ENCODE measurements around the gene MEF2C. TPM values are rescaled to one million over a fixed set of nuclear protein-coding genes. Genes with fewer than 3 reads are reported as not detected.
A peak's percentile ranks its signal among the peaks of the same experiment; 100 is the strongest.

MEF2C gene
- total RNA-seq, 1 experiment from 2014 or later = 5.2 TPM

DNA sequence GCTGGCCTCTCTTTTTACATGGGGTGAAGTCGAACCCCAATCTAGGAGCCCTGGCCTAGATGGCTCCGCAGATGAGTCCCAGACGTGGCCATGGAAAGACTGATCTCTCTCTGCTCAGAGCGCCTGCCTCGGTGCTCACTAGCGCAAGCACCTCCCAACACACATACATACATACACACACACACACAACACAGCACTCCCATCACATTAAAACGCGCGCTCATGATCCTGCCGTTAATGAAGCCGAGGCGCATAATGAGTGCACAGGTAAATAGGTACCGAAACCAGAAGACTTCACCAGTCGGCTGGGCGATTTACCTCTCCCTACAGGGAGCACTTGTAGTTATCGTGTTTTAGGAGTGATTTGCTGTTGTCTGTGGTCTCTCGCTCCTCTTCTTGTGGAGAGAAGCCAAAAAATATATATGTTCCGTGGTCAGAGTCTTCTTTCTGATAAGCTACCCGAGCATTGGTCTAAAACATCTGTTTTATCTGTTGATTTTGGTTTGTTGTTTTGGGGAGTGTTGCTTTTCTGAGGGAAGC lies 207.7 kb downstream of the MEF2C start:
- DNase-seq (ENCODE audit: low read depth) = no peak

DNA sequence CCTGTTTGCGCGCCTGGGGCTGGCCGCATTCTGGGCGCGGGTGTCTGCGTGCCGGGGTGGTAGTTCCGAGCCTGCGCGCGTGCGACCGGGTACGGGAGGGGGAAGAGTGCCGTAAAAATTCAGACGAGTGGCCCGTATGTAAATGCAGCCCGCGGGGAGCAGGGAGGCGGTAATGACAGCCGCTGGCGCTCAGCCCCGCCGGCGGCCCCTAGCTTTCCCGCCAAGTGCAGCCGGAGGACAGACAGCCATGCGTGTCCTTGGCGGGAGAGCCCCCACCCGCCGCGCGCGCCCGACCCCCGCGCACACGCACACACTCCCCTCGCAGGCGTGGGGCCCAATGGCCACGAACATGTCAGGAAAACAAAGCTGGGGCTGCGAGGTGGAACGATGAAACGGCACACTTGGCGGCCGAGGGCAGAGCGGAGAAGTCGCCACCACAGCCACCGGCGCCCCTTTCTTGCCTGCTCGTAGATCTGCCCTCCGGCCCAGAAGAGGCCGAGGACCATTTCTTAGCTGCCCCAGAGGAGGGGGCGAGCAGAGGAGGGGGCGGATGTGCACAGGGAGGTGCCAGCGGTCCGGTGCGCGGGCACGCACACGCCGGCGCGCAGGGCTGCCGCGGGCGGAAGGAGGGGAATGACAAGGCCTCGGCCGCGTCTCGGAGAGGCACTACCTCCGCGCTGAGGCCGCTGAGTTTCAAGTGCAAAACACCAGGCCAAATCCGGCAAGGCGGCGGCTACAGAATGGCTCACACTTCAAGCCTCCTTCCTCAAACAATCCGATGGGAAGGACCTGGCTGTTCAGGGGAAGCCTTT lies 208.4 kb downstream of the MEF2C start:
- DNase-seq (ENCODE audit: low read depth) = peak; percentile 90

DNA sequence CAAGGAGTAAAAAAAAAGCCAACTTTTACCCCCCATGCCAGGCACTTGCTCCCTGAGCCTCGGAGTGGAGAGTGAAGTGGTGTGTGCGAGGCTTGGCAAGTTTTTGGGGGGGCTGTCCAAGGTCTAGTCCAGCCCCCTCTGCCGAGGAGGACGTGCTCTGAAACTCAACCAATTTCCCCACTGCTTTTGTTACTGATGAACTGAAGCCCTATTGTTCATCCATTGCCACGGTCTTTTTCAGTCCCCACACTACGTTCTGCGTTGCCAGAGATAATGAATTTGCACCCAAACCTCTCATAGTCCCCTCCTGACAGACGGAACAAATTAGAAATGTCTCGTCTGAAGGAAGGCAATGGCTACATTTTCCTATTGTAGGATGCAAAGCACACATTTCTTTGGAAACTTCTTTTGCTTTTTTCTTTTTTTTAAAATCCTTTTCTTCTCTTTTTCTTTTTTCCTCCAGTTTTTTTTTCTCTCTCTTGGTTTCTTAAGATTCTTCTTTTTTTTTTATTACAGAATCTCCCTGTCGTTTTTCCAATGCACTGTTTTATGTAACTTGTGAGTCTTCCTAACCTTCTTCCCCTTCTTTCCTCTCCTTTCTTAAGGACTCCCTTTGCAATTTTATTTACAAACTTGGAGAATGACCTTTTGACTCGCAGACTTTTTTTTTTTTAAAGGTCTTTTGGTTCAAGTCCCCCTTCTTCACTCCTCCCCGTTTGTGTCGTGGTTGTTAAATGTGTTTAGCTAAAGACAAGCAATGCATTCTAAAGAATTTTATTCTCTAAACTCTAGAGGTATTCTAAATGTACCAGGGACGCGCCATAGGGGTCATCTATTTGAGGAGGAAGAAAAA lies 209.5 kb downstream of the MEF2C start:
- DNase-seq (ENCODE audit: low read depth) = peak; percentile 57

DNA sequence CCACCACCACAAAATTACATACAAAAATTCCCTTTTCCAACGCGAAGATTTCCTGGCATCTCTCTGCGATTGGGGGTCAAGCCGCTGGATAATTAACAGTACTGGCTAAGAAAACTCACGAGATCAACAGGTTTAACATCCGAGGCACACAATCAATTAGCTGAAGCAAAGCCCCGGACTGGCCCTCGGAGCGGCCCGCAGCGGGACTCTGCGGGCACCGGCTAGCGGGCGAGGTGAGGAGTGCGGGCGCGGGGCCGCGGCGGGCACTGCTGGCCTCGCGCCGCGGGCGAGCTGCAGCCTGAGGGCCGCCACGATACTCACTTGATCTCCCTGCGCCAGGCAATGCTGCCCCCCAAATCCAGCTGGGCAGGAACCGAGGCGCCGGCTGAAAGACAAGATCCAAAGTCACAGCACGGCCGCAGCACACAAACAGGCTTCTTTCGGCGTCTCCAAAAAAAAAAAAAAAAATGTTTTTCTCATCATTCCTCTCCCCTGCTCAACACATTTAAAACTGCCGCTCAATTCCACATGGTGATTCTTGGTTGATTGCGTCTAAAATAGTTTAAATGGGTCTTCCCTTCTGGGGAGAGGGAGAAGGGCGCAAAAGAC lies 210.2 kb downstream of the MEF2C start:
- DNase-seq (ENCODE audit: low read depth) = peak; percentile 51

DNA sequence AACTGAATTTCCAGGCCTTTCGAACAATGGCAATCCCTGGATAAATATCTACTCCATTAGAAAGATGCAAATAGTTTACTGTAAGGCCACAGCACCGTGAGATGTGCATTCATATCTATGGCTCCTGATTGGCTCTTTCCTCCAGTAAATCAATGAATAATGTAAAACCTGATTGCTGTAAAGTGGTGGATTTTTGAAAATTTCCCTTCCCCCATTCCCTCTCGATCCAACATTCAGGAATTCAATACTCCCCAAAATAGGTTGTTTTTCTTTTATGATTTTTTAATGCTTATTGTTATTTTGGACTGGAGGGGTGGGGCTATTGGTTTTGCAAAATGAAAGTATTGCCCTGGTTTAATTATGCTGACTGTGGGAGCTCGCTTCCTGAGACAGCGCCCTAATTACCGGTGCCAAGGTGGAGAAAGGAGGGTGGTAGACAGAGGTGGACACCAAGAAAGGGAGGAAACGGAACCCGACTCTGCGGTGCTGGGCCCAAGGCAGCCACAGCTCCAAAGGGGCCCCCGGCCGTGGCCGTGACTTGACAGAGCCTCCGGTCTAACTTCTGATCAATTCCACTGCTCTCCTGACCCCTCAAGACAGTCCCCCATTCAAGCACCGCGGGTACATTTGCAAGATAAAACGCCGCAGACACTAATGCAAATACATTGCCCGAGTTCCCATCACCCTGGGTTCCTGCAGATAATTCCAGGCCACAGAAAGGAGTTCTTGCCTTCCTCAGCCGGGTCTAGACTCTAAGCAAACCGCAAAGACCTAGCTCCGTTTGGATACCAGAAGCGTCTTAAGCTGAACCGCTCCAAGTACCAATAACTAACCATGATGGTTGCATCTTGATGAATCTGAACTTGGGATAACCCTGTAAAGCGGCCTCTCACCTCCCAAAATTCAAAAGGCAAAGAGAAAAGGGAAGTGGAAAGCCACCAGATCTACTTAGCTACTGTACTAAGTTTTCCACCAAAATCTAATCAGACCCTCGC lies 211.2 kb downstream of the MEF2C start:
- DNase-seq (ENCODE audit: low read depth) = no peak

DNA sequence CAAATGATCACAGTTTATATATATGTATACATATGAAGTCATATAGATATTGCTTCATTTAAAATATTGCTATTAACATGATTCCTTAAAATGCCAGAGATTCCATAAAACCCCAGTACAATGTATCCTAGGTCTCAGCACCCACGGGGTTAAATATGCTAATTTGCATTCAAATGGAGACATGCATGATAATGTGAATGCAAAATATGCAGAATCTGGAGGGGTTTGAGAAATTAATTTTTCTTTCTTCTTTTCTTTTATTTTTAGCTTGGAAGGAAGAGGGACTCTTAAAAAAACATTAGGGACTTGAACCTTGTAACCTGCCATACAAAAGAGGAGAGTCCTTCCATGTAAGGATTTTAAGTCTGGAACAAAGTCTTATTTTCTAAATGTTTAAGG lies 211.9 kb downstream of the MEF2C start:
- DNase-seq (ENCODE audit: low read depth) = no peak

DNA sequence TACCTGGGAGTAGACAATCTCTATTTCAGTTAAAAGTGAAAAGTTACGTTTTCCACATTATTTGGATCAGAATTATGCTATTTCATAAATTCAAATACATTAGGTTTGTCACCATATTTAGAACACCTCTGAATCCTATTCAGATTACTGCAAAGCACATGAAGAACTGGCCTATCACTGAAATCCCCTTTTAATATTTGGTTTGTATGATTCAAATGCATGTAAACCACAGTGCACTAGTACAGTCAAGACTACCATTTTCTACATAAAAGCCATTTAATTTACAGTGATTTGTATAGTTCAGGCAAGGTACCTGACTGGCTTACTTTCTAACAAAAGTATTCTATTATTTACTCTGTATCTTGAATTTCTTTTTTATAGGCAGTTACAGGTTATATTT lies 212.5 kb downstream of the MEF2C start:
- no peak for DNase-seq (ENCODE audit: low read depth)

DNA sequence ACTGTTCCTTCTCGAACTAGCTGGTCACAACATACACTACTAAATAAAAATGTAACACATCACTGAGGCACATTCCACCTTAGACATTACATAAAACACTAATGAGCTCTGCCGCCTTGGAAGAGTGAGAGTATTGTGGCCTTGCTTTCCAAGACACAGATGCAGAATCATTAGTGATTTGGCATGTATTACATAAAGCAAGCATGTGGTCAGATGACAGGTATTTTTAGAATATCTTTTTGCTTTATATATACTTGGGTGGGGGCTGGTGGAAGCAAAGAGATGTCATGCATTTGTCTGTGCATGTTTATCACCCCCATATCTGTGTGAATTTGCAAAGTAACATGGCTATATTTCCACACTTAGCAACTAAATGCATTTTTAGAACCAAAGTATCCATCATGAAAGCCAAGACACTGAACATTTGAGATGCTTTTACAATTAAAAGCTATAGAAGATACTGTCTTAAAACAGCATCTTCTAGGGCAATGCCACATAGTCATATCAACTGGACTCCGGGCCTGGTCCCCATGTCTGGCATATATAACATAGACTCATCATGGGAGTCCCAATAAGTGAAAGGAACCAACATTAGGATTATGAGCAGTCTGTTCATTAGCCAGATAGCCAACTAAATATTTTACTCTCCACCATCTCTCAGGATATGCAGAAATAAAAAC lies 213.5 kb downstream of the MEF2C start:
- no peak for DNase-seq (ENCODE audit: low read depth)

DNA sequence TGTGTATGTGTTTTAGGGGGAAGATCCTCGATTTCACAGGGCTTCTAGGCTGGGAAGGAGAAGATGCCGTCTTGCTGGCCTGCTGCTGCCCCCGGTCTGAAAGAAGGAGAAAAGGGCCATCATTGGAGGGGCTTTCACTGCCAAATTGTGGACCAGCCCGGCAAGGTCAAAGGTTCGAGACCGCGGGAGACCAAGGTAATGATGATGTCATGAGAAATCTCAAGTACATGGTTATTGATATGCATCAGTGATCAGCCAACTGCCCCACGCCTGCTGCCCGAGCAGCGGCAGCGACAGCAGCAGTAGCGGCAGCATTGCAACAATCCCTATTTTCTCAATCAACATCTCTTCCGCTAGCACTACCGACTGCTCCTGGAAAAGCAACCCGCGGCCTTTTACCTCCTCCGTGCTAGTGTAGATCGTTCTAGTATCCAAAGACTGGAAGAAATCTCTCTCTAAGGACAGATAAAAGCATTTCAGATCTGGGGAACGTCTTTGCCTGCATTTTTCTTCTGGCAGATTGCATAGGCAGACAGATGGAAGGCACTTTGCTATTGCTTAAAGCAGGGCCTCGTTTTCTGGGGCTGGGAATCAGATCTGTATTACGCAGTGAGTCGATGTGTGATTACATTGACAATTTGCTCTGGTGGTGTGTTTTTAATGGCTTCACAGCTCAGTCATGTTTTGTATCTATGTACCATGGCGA lies 215.3 kb downstream of the MEF2C start:
- DNase-seq (ENCODE audit: low read depth) = no peak

Data from Daoy (cell line).